ENCODE data around the gene PACSIN2. TPM values are rescaled to one million over a fixed set of nuclear protein-coding genes. Genes with fewer than 3 reads are reported as not detected.

The PACSIN2 gene
- total and polyA plus RNA-seq, 2 of the 13 experiments (the other 11 are each of a cell fraction or from before 2014, with no cell fraction given): 54.1 to 68.8 TPM

GRCh38 chr22:42907404-42908373 lies 107.3 kb downstream of the PACSIN2 start:
- Histone ChIP-seq H3K9ac (ENCODE audit: insufficient read depth, low read depth, low read length) (no peak overlapping the region), H3K79me2 (ENCODE audit: insufficient read depth, low read length) (peaks cover 57% of the 10 kb centered on the region), H3K4me2 (ENCODE audit: low read depth, low read length) (no peak overlapping the region), H3K4me3 (replicated peaks in 1 of 3; ENCODE audit: insufficient read depth in 1 of 3, low read depth in 2 of 3, low read length in 3 of 3) (no peak overlapping the region), H3K4me1 (ENCODE audit: insufficient read depth, low read length) (peaks cover 29% of the 10 kb centered on the region), H2AFZ (ENCODE audit: low read length) (no peak overlapping the region), H3K9me3 (ENCODE audit: low read length) (no peaks in the 10 kb centered on the region), H4K20me1 (ENCODE audit: insufficient read depth, low read length) (peaks cover 4% of the 10 kb centered on the region; the same call in 1 of the 2 replicates), H3K27me3 (ENCODE audit: control insufficient read depth in 1 of 2, insufficient read depth in 2 of 2, low read length in 2 of 2) (no peaks in the 10 kb centered on the region), H3K27ac (ENCODE audit: extremely low read length, insufficient read depth, low read length) (no peak overlapping the region), H3K36me3 (replicated peaks in 1 of 2; ENCODE audit: control insufficient read depth in 1 of 2, insufficient read depth in 2 of 2, low read length in 2 of 2) (peaks cover 32 to 70% of the 10 kb centered on the region in 2 experiments)
- no peak for DNase-seq (ENCODE audit: low spot score)
- FAIRE-seq: no peak
- no peak for ATAC-seq
- 95% methylated on average over 18 of the region's 26 CpGs for WGBS (ENCODE audit: low lambda C conversion rate)
- in situ Hi-C loops (cut with HindIII; ENCODE audit: extremely low pct_ligation_motif_present, low pct_unique_long_range_greater_than_20kb) (no loop called here), intact Hi-C loops (cut with micrococcal nuclease; ENCODE audit: unreplicated experiment) (no loop called here)
- no TSS peak for BruUV-seq (replicated peaks)
- POLR2A ChIA-PET: interaction anchor here (1.0 kb wide), 1 partner anchor 111 kb away, joined by 3 read pairs; no protein-coding TSS in a partner anchor
- CTCF ChIA-PET (ENCODE audit: low intra/inter-chr PET ratio, low total read pairs): no interaction called here
- TF ChIP-seq ZNF350 (CRISPR knock-in tag; IDR thresholded peaks at IDR 0.05; ENCODE audit: borderline replicate concordance, low read depth) (no peak), ZNF552 (CRISPR knock-in tag; IDR thresholded peaks at IDR 0.05; ENCODE audit: borderline replicate concordance) (no peak), PAWR (CRISPR knock-in tag; IDR thresholded peaks at IDR 0.05; ENCODE audit: borderline replicate concordance) (no peak), TCF12 (IDR thresholded peaks at IDR 0.05) (no peak), TCF12 (CRISPR knock-in tag; IDR thresholded peaks at IDR 0.05) (no peak), ZNF367 (CRISPR knock-in tag; IDR thresholded peaks at IDR 0.05; ENCODE audit: borderline replicate concordance) (no peak), ZNF34 (CRISPR knock-in tag; IDR thresholded peaks at IDR 0.05; ENCODE audit: borderline replicate concordance) (no peak), NCOA5 (CRISPR knock-in tag; IDR thresholded peaks at IDR 0.05) (no peak), ATF3 (CRISPR knock-in tag; IDR thresholded peaks at IDR 0.05) (no peak), ZMAT3 (CRISPR knock-in tag; conservative IDR thresholded peaks at IDR 0.05) (no peak), ZNF563 (CRISPR knock-in tag; IDR thresholded peaks at IDR 0.05) (no peak), KLF13 (CRISPR knock-in tag; IDR thresholded peaks at IDR 0.05) (no peak), ARNT (IDR thresholded peaks at IDR 0.05) (no peak), ZNF672 (CRISPR knock-in tag; IDR thresholded peaks at IDR 0.05) (no peak), MLX (CRISPR knock-in tag; IDR thresholded peaks at IDR 0.05) (no peak), HMG20A (CRISPR knock-in tag; IDR thresholded peaks at IDR 0.05; ENCODE audit: borderline replicate concordance) (no peak), ZSCAN21 (CRISPR knock-in tag; IDR thresholded peaks at IDR 0.05; ENCODE audit: borderline replicate concordance) (no peak), ZNF451 (CRISPR knock-in tag; IDR thresholded peaks at IDR 0.05) (no peak), RELA (CRISPR knock-in tag; IDR thresholded peaks at IDR 0.05) (no peak)
